GM12801 (cell line): ENCODE results near the gene BST2.

ENCODE experiments used
- TF ChIP-seq, protein P1 (sequence below): IDR thresholded peaks from one replicate; pipeline ENCODE4 v1.5.1; 2011; ENCODE audit warnings: control low read depth; ENCODE audit not compliant: insufficient read length; ENCODE audit errors: extremely low read depth

The BST2 gene

DNA sequence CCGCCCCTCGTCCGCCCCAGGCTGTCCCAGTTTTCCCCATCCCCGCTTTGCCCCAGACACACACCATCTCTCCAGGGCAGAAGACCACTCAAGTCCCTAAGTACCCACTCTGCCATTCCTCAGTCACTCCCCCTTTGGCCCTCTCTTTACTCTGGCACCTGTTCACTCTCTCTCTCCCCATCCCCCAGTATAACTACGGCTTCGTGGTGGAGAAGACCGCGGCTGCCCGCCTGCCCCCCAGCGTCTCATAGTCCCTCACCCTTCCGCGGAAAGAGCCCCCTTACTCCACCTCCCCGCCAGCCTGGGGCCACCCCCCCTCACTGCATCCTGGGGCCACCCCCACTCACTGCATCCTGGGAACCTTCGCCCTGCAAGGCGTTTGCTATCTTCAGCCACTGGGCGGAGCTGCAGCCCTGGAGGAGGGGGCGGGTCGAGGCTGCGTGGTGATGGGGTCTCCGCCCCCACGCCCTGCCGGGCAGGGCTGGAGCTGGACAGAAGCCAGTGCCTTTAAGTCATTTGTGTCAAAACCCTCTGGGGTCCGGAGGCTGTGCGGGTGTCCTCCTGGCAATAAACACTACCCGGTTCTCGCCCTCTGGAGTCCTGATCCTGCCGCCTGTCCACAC, 19.4 kb upstream of the BST2 start:
- TF ChIP-seq, protein P1, sequence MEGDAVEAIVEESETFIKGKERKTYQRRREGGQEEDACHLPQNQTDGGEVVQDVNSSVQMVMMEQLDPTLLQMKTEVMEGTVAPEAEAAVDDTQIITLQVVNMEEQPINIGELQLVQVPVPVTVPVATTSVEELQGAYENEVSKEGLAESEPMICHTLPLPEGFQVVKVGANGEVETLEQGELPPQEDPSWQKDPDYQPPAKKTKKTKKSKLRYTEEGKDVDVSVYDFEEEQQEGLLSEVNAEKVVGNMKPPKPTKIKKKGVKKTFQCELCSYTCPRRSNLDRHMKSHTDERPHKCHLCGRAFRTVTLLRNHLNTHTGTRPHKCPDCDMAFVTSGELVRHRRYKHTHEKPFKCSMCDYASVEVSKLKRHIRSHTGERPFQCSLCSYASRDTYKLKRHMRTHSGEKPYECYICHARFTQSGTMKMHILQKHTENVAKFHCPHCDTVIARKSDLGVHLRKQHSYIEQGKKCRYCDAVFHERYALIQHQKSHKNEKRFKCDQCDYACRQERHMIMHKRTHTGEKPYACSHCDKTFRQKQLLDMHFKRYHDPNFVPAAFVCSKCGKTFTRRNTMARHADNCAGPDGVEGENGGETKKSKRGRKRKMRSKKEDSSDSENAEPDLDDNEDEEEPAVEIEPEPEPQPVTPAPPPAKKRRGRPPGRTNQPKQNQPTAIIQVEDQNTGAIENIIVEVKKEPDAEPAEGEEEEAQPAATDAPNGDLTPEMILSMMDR = no peak

DNA sequence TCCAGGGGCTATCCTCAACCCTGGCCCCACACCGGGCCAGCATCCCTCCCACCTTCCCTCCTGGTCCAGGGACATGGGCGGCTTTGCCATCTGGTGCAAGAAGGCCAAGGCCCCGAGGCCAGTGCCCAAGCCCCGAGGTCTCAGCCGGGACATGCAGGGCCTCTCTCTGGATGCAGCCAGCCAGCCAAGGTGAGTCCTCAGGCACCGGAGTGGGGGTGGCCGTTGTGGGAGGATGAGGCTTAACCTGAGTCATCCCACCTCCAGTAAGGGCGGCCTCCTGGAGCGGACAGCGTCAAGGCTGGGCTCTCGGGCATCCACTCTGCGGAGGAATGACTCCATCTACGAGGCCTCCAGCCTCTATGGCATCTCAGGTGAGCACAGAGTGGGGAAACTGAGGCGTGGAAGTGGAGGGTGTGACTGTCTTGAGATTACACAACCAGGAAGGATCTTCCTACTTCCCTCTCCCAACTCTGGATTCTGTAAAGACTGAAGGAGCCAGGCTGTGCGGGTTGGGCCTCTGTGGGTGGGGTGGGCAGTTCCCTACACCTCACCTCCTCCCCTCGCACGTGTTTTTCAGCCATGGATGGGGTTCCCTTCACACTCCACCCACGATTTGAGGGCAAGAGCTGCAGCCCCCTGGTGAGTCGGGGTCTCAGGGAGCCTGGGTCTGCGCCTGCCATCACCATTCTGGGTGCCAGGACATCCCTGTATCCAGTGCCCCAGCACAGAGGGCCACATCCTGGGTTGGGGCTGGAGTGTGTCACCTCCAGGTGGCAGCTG, 18.2 kb upstream of the BST2 start:
- TF ChIP-seq, protein P1 = no peak

DNA sequence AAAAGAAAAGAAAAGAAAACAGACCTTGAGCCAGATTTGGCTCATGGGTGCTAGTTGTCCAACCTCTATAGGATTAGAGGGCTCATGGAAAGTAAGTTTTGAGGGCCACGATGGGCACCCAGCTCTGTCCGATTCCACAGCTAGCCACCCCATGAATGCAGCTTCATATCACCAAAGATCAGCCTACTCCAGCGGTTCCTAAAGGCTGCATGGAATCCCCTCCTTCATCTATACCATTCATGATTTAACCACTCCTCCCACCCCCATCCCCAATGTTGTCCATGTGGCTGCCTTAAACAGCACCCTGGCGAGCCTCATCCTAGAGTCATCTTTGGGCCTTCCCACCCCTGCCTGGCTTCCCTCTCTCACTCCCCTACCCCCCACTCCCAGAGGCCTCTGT, 16.5 kb upstream of the BST2 start:
- TF ChIP-seq, protein P1 = no peak

DNA sequence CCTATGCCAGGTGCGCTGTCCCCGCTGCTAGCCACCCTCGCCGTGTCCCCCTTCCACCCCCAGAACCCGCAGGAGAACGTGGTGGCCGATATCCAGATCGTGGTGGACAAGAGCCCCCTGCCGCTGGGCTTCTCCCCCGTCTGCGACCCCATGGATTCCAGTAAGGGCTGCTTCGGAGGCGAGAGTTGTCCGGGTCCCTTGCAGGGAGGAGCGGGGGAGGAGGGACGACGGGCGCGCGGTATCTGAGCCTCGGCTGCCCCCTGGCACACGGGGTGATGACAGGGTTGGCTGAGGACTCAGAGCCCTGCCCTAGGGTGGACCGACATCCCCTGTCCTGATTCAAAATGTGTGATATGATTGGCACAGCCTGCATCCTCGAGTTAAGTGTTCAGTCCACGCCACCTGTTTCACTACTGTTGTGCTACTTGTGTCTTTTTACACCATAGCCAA, 15.1 kb upstream of the BST2 start:
- TF ChIP-seq, protein P1 = no peak

- TF ChIP-seq, protein P1 = no peak
Observed at GRCh38 chr19:17419621-17420474, 14.4 kb upstream of the BST2 start, which contains the start of gene MVB12A. MVB12A (plus strand) TSS chr19:17420047; CDS start chr19:17420136, 89 bp downstream.

- TF ChIP-seq, protein P1 = no peak
Observed at GRCh38 chr19:17419154-17419620, 13.8 kb upstream of the BST2 start.

GRCh38 chr19:17418710-17419109, 13.3 kb upstream of the BST2 start:
- TF ChIP-seq, protein P1 = no peak
